GM21576 (cell line): ENCODE measurements around the gene TMPRSS13.
A peak's percentile ranks its signal among the peaks of the same experiment; 100 is the strongest.

ENCODE experiments used
- ATAC-seq: cut with Tn5 transposase; IDR thresholded peaks from one replicate; pipeline ENCODE4 v1.9.1; 2021; ENCODE audit warnings: mild to moderate bottlenecking, moderate library complexity; ENCODE audit not compliant: unreplicated experiment

Gene TMPRSS13

DNA sequence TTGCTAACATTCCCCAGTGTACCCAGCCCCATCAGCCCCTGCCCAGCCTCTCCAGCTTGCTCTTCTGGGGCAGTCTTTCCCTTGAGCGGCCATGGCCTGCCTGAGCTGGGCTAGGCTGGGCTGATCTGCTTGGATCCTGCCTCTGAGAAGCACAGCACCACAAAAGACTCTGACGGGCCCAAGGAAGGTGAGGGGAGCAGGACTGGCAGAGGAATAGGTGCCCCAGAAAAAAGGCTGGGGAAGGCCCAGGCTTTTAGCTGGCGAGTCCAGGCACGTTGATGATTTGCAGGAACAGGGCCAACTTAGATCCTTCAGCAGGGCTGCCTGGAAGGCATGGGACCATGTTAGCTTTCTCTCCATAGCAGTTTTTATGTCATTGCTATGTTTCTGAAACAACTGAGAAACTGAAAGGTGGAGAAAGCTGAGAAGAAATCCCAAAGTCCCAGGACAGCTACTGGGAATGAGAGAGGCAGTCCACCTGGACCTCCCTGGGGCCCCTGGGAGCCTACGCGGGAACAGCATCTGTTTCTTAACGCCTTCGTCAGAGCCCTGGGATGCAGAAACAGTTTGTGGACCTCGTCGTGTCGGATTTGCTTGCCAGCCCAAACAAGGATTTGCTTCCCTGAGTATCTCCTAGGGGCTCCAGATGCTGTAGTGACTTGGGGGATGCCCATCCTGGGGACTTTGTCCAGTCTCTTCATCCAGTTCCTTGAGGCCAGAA is 28.3 kb downstream of the TMPRSS13 start:
- ATAC-seq = no peak

DNA sequence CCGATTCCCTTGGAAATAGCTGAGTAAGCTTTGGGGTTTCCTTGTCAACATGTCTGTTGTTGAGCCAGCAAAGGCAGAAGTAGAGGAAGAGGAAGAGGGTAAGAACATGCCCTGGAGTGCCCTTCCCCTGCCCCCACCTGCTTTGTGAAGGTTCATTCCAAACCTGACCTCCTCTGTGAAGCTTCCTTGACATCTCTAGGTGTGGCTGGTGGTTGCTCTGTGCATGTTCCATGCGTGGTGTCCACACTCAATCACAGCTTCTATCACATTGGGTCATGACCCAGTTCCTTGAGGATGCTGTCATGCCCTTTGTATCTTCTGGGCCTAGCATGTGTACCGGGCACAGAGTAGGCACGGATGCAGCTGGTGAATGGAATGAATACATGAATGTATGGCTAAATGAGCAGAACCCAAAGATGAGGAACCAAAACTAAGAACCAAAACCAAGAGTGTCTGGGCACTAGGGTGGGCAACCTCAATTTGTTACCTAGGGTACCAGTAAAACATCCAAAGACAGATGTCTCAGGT is 29.0 kb downstream of the TMPRSS13 start:
- ATAC-seq = peak; percentile 50

DNA sequence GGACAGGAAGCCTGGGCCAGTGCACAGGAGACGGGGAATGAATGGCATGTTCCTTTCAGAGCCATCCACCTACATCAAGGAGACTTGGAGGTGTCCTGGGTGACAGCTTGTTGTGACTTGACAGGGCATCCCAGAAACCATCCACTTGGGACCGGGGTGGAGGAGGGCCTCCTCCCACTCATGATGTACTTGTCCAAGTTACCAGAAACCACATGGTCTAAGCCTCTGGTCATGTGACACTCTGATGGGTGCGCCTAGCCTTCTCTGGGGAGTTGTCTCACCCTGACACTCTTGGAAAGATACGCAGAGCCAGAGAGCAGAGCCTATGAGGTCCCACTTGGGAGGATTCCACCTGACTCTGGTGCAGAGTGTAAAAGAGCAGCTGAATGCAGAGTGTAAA is 31.1 kb downstream of the TMPRSS13 start:
- ATAC-seq = no peak

GRCh38 chr11:117892651-117893050 is 36.6 kb downstream of the TMPRSS13 start:
- no peak for ATAC-seq

GRCh38 chr11:117891362-117891761 is 37.8 kb downstream of the TMPRSS13 start:
- ATAC-seq = no peak

DNA sequence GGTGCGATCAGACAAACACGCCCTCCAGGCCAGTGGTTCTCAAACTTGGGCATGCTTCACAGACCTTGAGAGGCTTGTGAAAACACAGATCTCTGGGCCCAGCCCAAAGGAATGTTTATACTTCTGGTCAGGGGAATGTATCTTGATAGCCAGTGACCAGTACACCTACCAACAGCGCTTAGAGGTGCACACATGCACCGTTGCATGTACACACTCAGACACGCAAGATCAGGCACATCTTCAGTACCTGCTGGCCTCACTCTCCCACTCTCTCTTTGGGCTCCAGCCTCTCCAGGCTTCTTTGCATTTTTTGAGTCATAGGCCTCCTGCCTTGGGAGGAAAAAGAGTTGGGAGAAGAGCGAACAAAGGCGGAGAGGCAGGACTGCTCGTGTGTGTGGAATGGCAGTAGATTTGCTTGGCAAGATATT is 41.0 kb downstream of the TMPRSS13 start:
- no peak for ATAC-seq

- no peak for ATAC-seq
Observed at GRCh38 chr11:117887431-117888138, 41.6 kb downstream of the TMPRSS13 start.

GRCh38 chr11:117885777-117886176 is 43.4 kb downstream of the TMPRSS13 start:
- ATAC-seq = no peak

DNA sequence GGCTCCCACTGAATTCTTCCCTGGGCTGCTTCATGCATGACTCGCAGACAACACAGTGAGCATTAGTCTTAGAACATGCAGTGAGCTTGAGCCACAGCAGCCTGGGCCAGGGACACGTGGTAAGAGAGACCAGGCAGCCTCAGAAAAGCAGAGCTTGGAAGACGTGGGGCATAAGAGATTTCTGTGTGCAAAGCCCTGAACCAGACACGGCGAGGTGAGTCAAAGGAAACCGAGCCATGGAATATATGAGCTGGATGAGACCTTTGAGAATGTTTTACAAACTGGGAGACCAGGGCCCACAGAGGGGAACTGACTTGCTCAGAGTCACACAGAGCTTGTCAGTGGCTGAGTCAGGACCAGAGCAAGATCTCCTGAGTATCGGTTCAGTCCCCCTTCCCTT is 44.2 kb downstream of the TMPRSS13 start:
- no peak for ATAC-seq

GRCh38 chr11:117883063-117883462 is 46.1 kb downstream of the TMPRSS13 start:
- ATAC-seq = no peak

- no peak for ATAC-seq
Observed at GRCh38 chr11:117882311-117882905, 46.8 kb downstream of the TMPRSS13 start.

DNA sequence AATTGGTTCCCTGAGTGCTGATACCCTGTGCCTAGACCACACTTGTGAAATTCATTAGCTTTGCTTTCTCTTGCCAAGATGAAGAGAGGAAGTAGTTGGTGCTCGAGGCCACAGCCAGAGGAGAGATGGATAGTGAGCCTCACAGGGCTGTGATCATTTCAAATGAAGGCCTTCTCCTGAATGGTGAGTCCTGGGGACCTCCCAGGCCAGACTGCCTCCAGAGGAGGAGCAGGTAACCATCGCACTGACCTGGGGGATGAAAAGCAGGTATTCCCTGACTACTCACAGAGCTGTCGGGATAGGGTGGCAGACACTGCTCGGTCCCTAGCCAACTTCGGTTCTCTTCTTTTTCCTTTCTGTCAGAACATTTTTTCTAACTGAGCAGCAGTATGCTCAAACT is 48.0 kb downstream of the TMPRSS13 start:
- no peak for ATAC-seq

DNA sequence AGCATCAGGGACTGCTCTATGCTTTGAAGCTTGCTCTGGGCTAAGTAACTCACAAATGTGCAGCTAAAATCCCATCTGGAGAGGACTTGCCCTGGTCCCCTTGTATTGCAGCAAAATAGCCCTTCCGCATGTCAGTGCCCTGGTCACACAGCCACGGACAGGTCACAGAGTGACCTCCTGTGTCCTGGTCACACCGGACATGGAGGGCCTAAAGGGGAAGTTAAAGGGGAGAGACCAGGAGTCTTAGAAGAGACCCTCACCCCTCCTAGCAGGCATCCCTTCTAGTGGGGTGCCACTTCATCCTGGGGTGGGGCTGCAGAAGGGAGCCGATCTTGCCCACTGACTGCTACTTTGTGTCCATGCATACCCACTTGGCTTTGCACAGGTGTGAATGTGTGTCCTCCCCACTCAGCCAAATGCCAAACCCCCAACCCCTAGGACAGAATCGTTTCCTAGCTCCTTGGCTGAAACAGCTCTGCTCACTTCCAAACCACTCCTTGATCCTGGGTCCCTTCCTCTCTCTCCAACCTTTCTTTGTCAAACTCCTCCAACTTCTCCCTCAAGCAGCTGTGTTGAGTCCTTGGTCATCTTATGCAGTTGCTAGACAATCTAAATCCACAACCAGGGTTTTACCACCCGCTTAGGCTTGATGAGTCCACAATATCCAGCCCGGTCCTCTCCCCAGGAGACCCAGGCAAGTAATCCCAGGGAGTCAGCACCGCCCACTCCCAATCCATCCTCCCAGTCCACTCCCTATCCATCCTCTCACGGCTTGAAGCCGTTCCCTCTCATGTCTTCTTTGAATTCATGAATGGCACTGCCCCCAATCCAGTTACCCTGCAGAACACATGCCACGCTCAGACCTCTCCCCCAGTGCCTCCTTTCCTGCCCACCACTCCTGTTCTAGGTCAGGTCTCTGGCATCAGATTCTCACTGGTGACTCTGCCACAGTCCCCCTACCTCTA is 49.4 kb downstream of the TMPRSS13 start:
- no peak for ATAC-seq

DNA sequence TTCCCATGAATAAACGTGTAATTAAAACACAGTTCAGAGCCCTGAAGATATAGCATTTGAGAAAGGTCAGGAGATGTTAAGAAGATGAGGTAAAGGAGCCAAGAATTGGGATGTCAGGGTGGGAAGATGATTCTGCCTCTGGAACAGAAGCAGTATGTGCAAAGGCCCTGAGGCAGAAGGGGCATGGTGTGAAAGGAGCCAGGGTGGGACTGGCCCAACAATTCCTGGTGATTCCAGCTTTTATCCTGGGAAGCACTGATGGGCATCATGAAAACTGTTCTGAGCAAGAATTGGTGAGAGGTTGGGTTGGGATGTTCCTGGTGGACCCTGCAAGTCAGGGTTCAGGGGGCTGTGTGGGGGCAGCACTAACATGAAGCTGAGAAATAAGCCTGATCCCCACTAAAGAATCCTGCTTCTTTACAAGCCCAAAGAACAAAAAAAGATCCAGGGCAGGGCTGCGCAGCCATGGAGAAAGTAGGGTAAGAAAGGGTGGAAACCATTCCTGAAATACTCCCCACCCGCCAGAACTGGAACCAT is 50.2 kb downstream of the TMPRSS13 start:
- ATAC-seq = no peak

- ATAC-seq = no peak
Observed at GRCh38 chr11:117878314-117878938, 50.8 kb downstream of the TMPRSS13 start.

DNA sequence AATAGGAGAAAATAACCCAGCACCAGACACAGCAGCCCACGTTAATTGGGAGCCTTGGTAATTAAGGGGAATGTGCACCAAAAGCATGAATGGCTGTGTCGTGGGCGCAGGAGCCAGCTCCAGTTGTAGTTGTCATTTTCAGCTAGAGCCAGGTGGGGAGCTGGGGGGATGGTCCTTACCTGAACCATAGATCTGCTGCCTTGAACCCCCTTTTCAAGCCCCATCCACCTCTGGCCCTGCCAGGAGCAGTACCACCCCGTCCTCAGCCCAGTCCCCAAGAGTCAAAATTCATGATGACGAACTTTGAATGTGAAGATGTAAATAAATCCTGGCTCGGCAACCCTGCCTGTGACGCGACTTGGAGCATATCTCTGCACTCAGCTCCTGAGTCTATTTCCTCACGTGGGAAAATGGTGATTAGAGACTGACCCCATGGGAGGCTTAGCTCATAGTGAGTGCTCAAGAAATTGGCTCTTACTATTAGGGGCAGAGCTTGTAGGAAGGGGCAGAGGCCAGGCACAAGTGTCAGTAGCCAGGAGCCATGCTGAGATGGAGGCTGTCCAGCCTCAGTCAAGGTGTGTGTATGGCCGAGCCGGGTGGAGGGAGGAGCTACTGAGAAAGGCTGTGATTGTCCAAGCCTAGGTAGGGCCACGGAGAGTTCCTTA is 52.0 kb downstream of the TMPRSS13 start:
- ATAC-seq = no peak

DNA sequence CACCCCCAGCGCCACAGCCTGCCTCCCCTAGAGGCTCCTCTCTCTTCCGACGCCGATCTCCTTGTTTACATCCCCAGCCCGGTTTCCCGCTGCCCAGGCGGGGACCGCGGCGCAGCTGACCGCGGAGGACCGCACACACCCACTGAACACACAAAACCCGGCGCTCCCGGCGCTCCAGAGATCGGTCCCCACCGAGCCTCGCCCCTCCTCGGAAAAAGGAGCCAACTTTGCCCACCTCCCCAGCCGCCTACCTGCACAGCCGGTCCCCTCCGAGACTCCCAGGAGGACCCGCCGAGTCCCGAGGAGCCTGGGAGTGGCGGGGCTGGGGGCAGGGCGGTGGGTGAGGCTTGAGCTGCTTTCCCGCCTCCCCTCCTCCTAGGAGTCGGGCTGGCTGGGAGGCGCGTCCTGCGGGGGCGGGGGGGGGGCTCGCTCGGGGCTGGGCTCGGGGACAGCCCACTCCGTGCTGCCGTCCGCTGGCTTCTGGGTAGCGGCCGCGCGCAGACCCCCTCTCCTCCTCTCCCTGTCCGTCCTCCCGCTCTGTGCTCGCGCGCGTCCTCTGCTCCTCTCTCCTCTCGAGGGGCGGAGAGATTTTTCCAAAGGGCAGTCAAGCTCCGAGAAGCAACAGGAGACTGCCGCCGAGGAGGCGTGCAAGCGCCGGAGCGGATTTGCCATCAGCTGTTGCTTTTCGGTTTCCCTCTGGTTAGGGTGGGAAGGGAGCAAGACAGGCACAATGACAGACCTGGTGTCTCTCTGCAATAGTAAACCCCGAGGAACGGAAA is 52.7 kb downstream of the TMPRSS13 start, which contains the start of gene FXYD6:
TSS of gene FXYD6 (minus strand) at position 318 of the 779 bp plus-strand sequence. CDS start 33,882 bp downstream, outside the sequence.
- no peak for ATAC-seq

DNA sequence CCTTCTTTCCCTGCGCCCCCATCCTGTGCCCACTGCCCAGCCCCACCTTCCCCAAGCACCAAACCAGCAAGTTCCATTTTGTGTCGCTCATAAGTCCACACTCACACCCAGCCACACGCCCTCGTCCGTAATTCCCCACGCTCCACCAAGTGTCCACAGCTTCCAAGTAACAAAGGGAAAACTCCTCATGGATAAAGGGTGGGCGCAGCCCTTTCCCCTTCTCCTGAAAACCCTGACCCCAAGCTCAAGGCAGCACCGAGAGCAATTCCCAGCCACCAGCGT is 53.2 kb downstream of the TMPRSS13 start:
- no peak for ATAC-seq
